WTC11 (cell line): ENCODE results near the gene STUM. TPM values are rescaled to one million over a fixed set of nuclear protein-coding genes. Genes with fewer than 3 reads are reported as not detected.
A peak's percentile ranks its signal among the peaks of the same experiment; 100 is the strongest.

Experiments
- ATAC-seq: fragments of 200-7000 bp; cut with Tn5 transposase; 2 replicates; pipeline ENCODE4 v1.10.0; 2021; ENCODE audit warnings: mild to moderate bottlenecking, moderate library complexity
- CTCF ChIA-PET: fragments of 300-600 bp; sonication (Branson Sonifier 250); formaldehyde crosslinking; loops from one replicate; lab custom pipeline; 2021; ENCODE audit warnings: antibody characterized with exemption; lab: Charles Lee
- POLR2A ChIA-PET: fragments of 350-600 bp; sonication (Branson Sonifier 250); formaldehyde crosslinking; loops from one replicate; lab custom pipeline; 2021; ENCODE audit warnings: antibody characterized with exemption; lab: Charles Lee
- DNase-seq: peaks from one replicate; pipeline ENCODE4 v3.0.0; 2021; ENCODE audit warnings: low spot score
- H3K27ac Mint-ChIP-seq: 2 replicates; pipeline ENCODE4 v1.8.0; 2021; ENCODE audit warnings: mixed read lengths
- H3K27me3 Mint-ChIP-seq: 2 replicates; pipeline ENCODE4 v1.8.0; 2021; ENCODE audit warnings: low read depth, mild to moderate bottlenecking, moderate library complexity, mixed read lengths
- H3K36me3 Mint-ChIP-seq: 2 replicates; pipeline ENCODE4 v1.8.0; 2021; ENCODE audit warnings: mixed read lengths
- H3K4me1 Mint-ChIP-seq: 2 replicates; pipeline ENCODE4 v1.8.0; 2022; ENCODE audit warnings: mixed read lengths
- H3K4me3 Mint-ChIP-seq: 2 replicates; pipeline ENCODE4 v1.8.0; 2021; ENCODE audit warnings: mild to moderate bottlenecking, moderate library complexity, mixed read lengths
- H3K9me3 Mint-ChIP-seq: 2 replicates; pipeline ENCODE4 v1.8.0; 2021; ENCODE audit warnings: mixed read lengths
- ATF1 ChIP-seq: sonication (generic); formaldehyde crosslinking; IDR thresholded peaks from 2 replicates; pipeline ENCODE4 v1.8.1; 2023; ENCODE audit warnings: mild to moderate bottlenecking, moderate library complexity, missing genetic modification reagents
- CBFB ChIP-seq: sonication (generic); formaldehyde crosslinking; IDR thresholded peaks from 2 replicates; pipeline ENCODE4 v1.8.1; 2022; ENCODE audit warnings: mild to moderate bottlenecking, low read depth, missing genetic modification reagents
- CREB1 ChIP-seq: sonication (generic); formaldehyde crosslinking; IDR thresholded peaks from 2 replicates; pipeline ENCODE4 v1.8.0; 2023; ENCODE audit warnings: mild to moderate bottlenecking, missing genetic modification reagents
- CREM ChIP-seq: sonication (generic); formaldehyde crosslinking; IDR thresholded peaks from 2 replicates; pipeline ENCODE4 v1.8.1; 2022; ENCODE audit warnings: mild to moderate bottlenecking, missing genetic modification reagents, moderate library complexity
- ELF4 ChIP-seq: sonication (generic); formaldehyde crosslinking; IDR thresholded peaks from 2 replicates; pipeline ENCODE4 v1.8.1; 2022; ENCODE audit warnings: low read depth, mild to moderate bottlenecking, moderate library complexity, missing genetic modification reagents
- FOXJ3 ChIP-seq: sonication (generic); formaldehyde crosslinking; IDR thresholded peaks from 2 replicates; pipeline ENCODE4 v1.9.0; 2021; ENCODE audit warnings: missing genetic modification reagents, mild to moderate bottlenecking, borderline replicate concordance
- FOXP1 ChIP-seq: sonication (generic); formaldehyde crosslinking; IDR thresholded peaks from 2 replicates; pipeline ENCODE4 v1.8.0; 2022; ENCODE audit warnings: missing genetic modification reagents, mild to moderate bottlenecking, moderate library complexity, borderline replicate concordance
- GABPB1 ChIP-seq: sonication (generic); formaldehyde crosslinking; IDR thresholded peaks from 2 replicates; pipeline ENCODE4 v1.8.1; 2023; ENCODE audit warnings: mild to moderate bottlenecking, missing genetic modification reagents
- KAT7 ChIP-seq: sonication (generic); formaldehyde crosslinking; IDR thresholded peaks from 2 replicates; pipeline ENCODE4 v1.8.1; 2023; ENCODE audit warnings: missing genetic modification reagents, mild to moderate bottlenecking, borderline replicate concordance
- MLX ChIP-seq: sonication (generic); formaldehyde crosslinking; IDR thresholded peaks from 2 replicates; pipeline ENCODE4 v1.8.1; 2023; ENCODE audit warnings: mild to moderate bottlenecking, missing genetic modification reagents, moderate library complexity
- MXD4 ChIP-seq: fragments of 250-450 bp; sonication (Bioruptor Pico); IDR thresholded peaks from 2 replicates; pipeline ENCODE4 v1.8.0; 2021; ENCODE audit warnings: mild to moderate bottlenecking, moderate library complexity, borderline replicate concordance
- NFATC4 ChIP-seq: fragments of 250-450 bp; sonication (Bioruptor Pico); IDR thresholded peaks from 2 replicates; pipeline ENCODE4 v1.9.0; 2021; ENCODE audit warnings: mild to moderate bottlenecking
- NFE2L1 ChIP-seq: sonication (generic); formaldehyde crosslinking; IDR thresholded peaks from 2 replicates; pipeline ENCODE4 v1.8.1; 2023; ENCODE audit warnings: missing genetic modification reagents
- NR1H2 ChIP-seq: sonication (generic); formaldehyde crosslinking; IDR thresholded peaks from 2 replicates; pipeline ENCODE4 v1.9.0; 2021; ENCODE audit warnings: mild to moderate bottlenecking, moderate library complexity, missing genetic modification reagents
- NR3C1 ChIP-seq: sonication (generic); formaldehyde crosslinking; conservative IDR thresholded peaks from 2 replicates; pipeline ENCODE4 v1.8.1; 2023; ENCODE audit warnings: low read depth, mild to moderate bottlenecking, missing genetic modification reagents
- RELA ChIP-seq: sonication (generic); formaldehyde crosslinking; IDR thresholded peaks from 2 replicates; pipeline ENCODE4 v1.8.1; 2022; ENCODE audit warnings: missing genetic modification reagents, mild to moderate bottlenecking, borderline replicate concordance
- SMAD3 ChIP-seq: sonication (generic); formaldehyde crosslinking; IDR thresholded peaks from 2 replicates; pipeline ENCODE4 v1.8.0; 2022; ENCODE audit warnings: missing genetic modification reagents, mild to moderate bottlenecking, borderline replicate concordance
- SOX15 ChIP-seq: fragments of 250-450 bp; sonication (Bioruptor Pico); IDR thresholded peaks from 2 replicates; pipeline ENCODE4 v1.9.0; 2021; ENCODE audit warnings: mild to moderate bottlenecking
- USF1 ChIP-seq: sonication (generic); formaldehyde crosslinking; IDR thresholded peaks from 2 replicates; pipeline ENCODE4 v1.8.0; 2022; ENCODE audit warnings: mild to moderate bottlenecking, missing genetic modification reagents
- ZBTB21 ChIP-seq: sonication (generic); formaldehyde crosslinking; IDR thresholded peaks from 2 replicates; pipeline ENCODE4 v1.8.1; 2023; ENCODE audit warnings: mild to moderate bottlenecking, missing genetic modification reagents, borderline replicate concordance
- ZNF121 ChIP-seq: sonication (generic); formaldehyde crosslinking; IDR thresholded peaks from 2 replicates; pipeline ENCODE4 v1.8.0; 2023; ENCODE audit warnings: missing genetic modification reagents
- ZNF263 ChIP-seq: sonication (generic); formaldehyde crosslinking; IDR thresholded peaks from 2 replicates; pipeline ENCODE4 v1.8.1; 2022; ENCODE audit warnings: low read depth, mild to moderate bottlenecking, moderate library complexity, missing genetic modification reagents
- ZSCAN18 ChIP-seq: fragments of 250-450 bp; sonication (Bioruptor Pico); IDR thresholded peaks from 2 replicates; pipeline ENCODE4 v2.1.2; 2022; ENCODE audit warnings: mild to moderate bottlenecking, moderate library complexity
- total RNA-seq: library from RNA; stranded (reverse); gene quantifications from 3 replicates; pipeline ENCODE4 v1.2.3, GENCODE V29; 2021
- TF ChIP-seq, protein P1 (sequence below): sonication (generic); formaldehyde crosslinking; conservative IDR thresholded peaks from 2 replicates; pipeline ENCODE4 v1.8.1; 2022; ENCODE audit warnings: mild to moderate bottlenecking, missing genetic modification reagents
- TF ChIP-seq, protein P2 (sequence below): sonication (generic); formaldehyde crosslinking; IDR thresholded peaks from 2 replicates; pipeline ENCODE4 v1.8.1; 2023; ENCODE audit warnings: mild to moderate bottlenecking, missing genetic modification reagents, borderline replicate concordance

The STUM gene
- total RNA-seq, 1 experiment from 2014 or later, result 2.5 TPM

- TF ChIP-seq, protein P1, sequence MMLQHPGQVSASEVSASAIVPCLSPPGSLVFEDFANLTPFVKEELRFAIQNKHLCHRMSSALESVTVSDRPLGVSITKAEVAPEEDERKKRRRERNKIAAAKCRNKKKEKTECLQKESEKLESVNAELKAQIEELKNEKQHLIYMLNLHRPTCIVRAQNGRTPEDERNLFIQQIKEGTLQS (CRISPR knock-in tag), result no peak
- no peak for TF ChIP-seq ZBTB21 (CRISPR knock-in tag)
- TF ChIP-seq GABPB1 (CRISPR knock-in tag), result no peak
- TF ChIP-seq KAT7, result no peak
- no peak for TF ChIP-seq USF1 (CRISPR knock-in tag)
- no peak for TF ChIP-seq MLX (CRISPR knock-in tag)
Observed at GRCh38 chr1:226656601-226657277, 108.2 kb downstream of the STUM start (continued).

GRCh38 chr1:226657895-226658545 lies 109.5 kb downstream of the STUM start:
- CTCF ChIA-PET, result interaction anchor here (0.8 to 1.5 kb wide), 5 partner anchors 8 to 32 kb away, joined by 3 to 9 read pairs (median 4); no protein-coding TSS in a partner anchor

More at GRCh38 chr1:226657895-226658545, 109.5 kb downstream of the STUM start:
- TF ChIP-seq GABPB1 (CRISPR knock-in tag), result no peak
- TF ChIP-seq ATF1 (CRISPR knock-in tag), result no peak
- no peak for TF ChIP-seq FOXP1 (CRISPR knock-in tag)
- no peak for TF ChIP-seq MXD4 (CRISPR knock-in tag)
- no peak for TF ChIP-seq ZSCAN18
- TF ChIP-seq ZNF121 (CRISPR knock-in tag), result no peak
- TF ChIP-seq CREM (CRISPR knock-in tag), result no peak
- no peak for TF ChIP-seq NFE2L1 (CRISPR knock-in tag)
- TF ChIP-seq RELA (CRISPR knock-in tag), result no peak
- TF ChIP-seq FOXJ3 (CRISPR knock-in tag), result no peak
- TF ChIP-seq NR3C1 (CRISPR knock-in tag), result no peak
- TF ChIP-seq ZNF263 (CRISPR knock-in tag), result no peak
- TF ChIP-seq CBFB, result no peak
- no peak for TF ChIP-seq SMAD3 (CRISPR knock-in tag)
- no peak for TF ChIP-seq NFATC4 (CRISPR knock-in tag)
- TF ChIP-seq, protein P2, sequence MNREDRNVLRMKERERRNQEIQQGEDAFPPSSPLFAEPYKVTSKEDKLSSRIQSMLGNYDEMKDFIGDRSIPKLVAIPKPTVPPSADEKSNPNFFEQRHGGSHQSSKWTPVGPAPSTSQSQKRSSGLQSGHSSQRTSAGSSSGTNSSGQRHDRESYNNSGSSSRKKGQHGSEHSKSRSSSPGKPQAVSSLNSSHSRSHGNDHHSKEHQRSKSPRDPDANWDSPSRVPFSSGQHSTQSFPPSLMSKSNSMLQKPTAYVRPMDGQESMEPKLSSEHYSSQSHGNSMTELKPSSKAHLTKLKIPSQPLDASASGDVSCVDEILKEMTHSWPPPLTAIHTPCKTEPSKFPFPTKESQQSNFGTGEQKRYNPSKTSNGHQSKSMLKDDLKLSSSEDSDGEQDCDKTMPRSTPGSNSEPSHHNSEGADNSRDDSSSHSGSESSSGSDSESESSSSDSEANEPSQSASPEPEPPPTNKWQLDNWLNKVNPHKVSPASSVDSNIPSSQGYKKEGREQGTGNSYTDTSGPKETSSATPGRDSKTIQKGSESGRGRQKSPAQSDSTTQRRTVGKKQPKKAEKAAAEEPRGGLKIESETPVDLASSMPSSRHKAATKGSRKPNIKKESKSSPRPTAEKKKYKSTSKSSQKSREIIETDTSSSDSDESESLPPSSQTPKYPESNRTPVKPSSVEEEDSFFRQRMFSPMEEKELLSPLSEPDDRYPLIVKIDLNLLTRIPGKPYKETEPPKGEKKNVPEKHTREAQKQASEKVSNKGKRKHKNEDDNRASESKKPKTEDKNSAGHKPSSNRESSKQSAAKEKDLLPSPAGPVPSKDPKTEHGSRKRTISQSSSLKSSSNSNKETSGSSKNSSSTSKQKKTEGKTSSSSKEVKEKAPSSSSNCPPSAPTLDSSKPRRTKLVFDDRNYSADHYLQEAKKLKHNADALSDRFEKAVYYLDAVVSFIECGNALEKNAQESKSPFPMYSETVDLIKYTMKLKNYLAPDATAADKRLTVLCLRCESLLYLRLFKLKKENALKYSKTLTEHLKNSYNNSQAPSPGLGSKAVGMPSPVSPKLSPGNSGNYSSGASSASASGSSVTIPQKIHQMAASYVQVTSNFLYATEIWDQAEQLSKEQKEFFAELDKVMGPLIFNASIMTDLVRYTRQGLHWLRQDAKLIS, result no peak
- TF ChIP-seq NR1H2 (CRISPR knock-in tag), result no peak
- no peak for TF ChIP-seq CREB1
- TF ChIP-seq SOX15 (CRISPR knock-in tag), result no peak
- no peak for TF ChIP-seq ELF4 (CRISPR knock-in tag)
- TF ChIP-seq, all 79 proteins: peak for 0
- no peaks in the 10 kb centered on the region; the same call in 1 of the 2 replicates for H3K27me3 Mint-ChIP-seq
- peaks cover 90% of the 10 kb centered on the region for H3K4me1 Mint-ChIP-seq
- H3K27ac Mint-ChIP-seq, result peak overlapping the region; percentile 58; the same call in 1 of the 2 replicates
- H3K36me3 Mint-ChIP-seq, result no peaks in the 10 kb centered on the region
- DNase-seq (no peak), ATAC-seq (no peak)
- POLR2A ChIA-PET, result interaction anchor here (0.7 kb wide), 1 partner anchor 46 kb away, joined by 3 read pairs; no protein-coding TSS in a partner anchor
- no peak overlapping the region for H3K4me3 Mint-ChIP-seq
- no peaks in the 10 kb centered on the region for H3K9me3 Mint-ChIP-seq
